Measurements from ENCODE around the gene AASDH.
"Not testable (repeated sequence)": the region's sequence is repeated elsewhere in the genome, so short reads cannot be mapped to it uniquely, and the experiment has no call there.

The AASDH gene

DNA sequence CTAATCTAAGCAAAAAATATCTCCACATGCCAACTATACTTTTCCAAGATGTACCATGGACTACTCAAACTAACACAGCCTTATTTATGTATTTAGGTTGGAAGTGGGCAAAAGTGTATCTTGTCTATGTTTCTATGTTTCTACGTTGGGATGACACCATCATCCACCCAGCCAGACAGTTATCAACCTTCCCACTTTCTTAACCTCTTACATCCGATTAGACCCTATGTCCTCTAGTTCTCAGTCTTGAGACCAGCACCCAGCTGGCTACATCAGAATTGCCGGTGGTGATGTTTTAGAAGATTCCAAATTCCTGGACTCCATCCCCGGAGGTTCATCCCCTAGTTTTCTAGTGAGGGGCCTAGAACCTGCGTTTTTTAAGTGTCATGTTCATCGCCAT is 1.0 kb upstream of the AASDH start:
- H3K9ac ChIP-seq (ENCODE audit: low read depth, low read length), result no peak overlapping the region
- no peak overlapping the region for H3K27ac ChIP-seq (ENCODE audit: low read depth, low read length)

DNA sequence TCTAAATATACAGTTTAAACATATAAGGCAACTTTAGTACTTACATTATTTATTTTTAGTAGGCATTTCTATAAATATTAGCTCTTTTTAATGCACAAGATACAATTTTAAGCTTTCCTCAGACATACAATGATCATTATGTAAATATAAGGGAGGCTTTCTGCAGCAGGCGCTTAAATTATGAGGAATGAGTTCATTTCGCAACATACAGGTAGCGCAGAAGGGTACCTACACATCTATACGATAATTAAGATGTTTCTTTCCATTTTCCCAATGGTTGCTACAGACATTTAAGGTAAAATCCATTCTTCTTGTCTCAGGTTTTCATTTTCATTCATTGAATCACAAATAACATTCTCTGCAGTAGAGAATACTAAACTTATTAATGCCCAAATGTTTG is 1.2 kb downstream of the AASDH start:
- Histone ChIP-seq H3K27ac (ENCODE audit: low read depth, low read length) (peak overlapping the region; percentile 21), H3K9me3 (ENCODE audit: control insufficient read depth, insufficient read depth, low read length) (no peaks in the 10 kb centered on the region), H3K27me3 (ENCODE audit: control insufficient read depth, insufficient read depth, low read length) (no peaks in the 10 kb centered on the region), H3K36me3 (ENCODE audit: control insufficient read depth, insufficient read depth, low read length) (0 out of 2 replicates have a peak, but pooled peaks cover 3% of the 10 kb centered on the region), H3K9ac (ENCODE audit: low read depth, low read length) (no peak overlapping the region), H3K4me3 (ENCODE audit: low read depth, low read length) (peak overlapping the region; percentile 42; the same call in 1 of the 2 replicates), H3K4me1 (ENCODE audit: control insufficient read depth, insufficient read depth, low read length) (peaks cover 8% of the 10 kb centered on the region; the same call in 1 of the 2 replicates)

More for the DNA sequence above, 1.0 kb upstream of the AASDH start:
- H3K9me3 ChIP-seq (ENCODE audit: control insufficient read depth, insufficient read depth, low read length), result no peaks in the 10 kb centered on the region
- peak overlapping the region; percentile 95 for H3K4me3 ChIP-seq (ENCODE audit: low read depth, low read length)
- peaks cover 15% of the 10 kb centered on the region for H3K36me3 ChIP-seq (ENCODE audit: control insufficient read depth, insufficient read depth, low read length)
- H3K4me1 ChIP-seq (ENCODE audit: control insufficient read depth, insufficient read depth, low read length), result peaks cover 8% of the 10 kb centered on the region; the same call in 1 of the 2 replicates
- no peaks in the 10 kb centered on the region for H3K27me3 ChIP-seq (ENCODE audit: control insufficient read depth, insufficient read depth, low read length)

DNA sequence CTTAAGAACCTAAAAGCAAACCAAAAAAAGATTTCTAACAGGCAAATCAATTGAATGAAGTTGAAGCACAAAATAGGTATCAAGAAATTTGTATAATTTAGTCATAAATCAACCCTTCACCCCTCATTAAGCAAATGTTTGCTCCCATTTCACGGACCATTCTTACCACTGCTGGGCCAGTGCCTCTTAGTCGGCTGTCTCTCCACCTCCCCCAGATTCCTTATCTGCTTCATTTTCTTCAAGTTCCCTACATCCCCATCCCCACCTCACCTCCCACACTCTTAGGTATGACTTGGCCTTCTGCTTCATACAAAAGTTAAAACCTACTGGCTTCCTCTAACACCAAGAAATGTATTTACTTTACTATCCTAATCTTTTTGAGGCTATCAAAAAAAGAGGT is 11.8 kb downstream of the AASDH start:
- Histone ChIP-seq H3K27ac (ENCODE audit: low read depth, low read length) (no peak overlapping the region), H3K9ac (ENCODE audit: low read depth, low read length) (no peak overlapping the region), H3K9me3 (ENCODE audit: control insufficient read depth, insufficient read depth, low read length) (no peaks in the 10 kb centered on the region), H3K36me3 (ENCODE audit: control insufficient read depth, insufficient read depth, low read length) (peaks cover 8% of the 10 kb centered on the region), H3K4me1 (ENCODE audit: control insufficient read depth, insufficient read depth, low read length) (no peaks in the 10 kb centered on the region), H3K4me3 (ENCODE audit: low read depth, low read length) (no peak overlapping the region), H3K27me3 (ENCODE audit: control insufficient read depth, insufficient read depth, low read length) (no peaks in the 10 kb centered on the region)

DNA sequence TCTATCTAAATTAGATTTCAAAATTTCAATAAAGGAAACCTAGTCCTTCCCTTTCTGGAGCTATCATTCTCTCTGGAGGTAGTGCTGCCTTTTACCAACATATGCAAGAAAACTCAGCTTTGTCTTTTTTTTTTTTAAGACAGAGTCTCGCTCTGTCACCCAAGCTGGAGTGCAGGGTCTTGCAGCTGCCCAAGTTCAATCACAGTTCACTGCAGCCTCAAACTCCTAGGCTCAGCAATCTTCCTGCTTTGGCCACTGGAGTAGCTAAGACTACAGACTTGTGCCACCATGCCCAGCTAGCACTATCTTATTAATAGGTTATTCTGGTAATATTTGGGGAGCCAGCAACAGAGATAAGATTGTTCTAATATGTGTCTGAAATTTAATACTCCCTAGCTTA is 12.3 kb downstream of the AASDH start:
- no peak overlapping the region for H3K27ac ChIP-seq (ENCODE audit: low read depth, low read length)
- H3K9me3 ChIP-seq (ENCODE audit: control insufficient read depth, insufficient read depth, low read length), result no peaks in the 10 kb centered on the region
- no peaks in the 10 kb centered on the region for H3K27me3 ChIP-seq (ENCODE audit: control insufficient read depth, insufficient read depth, low read length)
- H3K4me1 ChIP-seq (ENCODE audit: control insufficient read depth, insufficient read depth, low read length), result no peaks in the 10 kb centered on the region
- peaks cover 8% of the 10 kb centered on the region for H3K36me3 ChIP-seq (ENCODE audit: control insufficient read depth, insufficient read depth, low read length)
- H3K9ac ChIP-seq (ENCODE audit: low read depth, low read length), result no peak overlapping the region
- H3K4me3 ChIP-seq (ENCODE audit: low read depth, low read length), result no peak overlapping the region

DNA sequence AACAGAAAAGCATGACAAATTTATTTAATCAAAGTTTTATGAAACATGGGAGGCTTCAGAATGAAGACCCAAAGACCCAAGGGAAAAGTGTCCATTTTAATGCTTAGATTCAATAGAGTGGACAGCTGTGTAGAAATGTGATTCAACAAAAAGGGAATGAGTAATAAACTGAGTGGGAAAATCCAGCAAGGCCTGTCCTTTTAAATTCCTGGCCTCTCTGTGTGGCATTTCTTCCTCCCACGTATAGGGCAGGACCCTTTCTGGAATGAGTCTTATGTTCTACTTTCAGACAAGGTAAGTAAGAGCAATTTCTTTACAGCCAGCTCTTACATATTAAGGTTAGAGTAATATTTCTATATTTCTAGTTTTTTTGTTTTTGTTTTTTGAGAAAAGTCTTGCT is 14.5 kb downstream of the AASDH start:
- Histone ChIP-seq H3K27me3 (ENCODE audit: control insufficient read depth, insufficient read depth, low read length) (no peaks in the 10 kb centered on the region), H3K4me3 (ENCODE audit: low read depth, low read length) (no peak overlapping the region), H3K27ac (ENCODE audit: low read depth, low read length) (no peak overlapping the region), H3K9ac (ENCODE audit: low read depth, low read length) (no peak overlapping the region), H3K9me3 (ENCODE audit: control insufficient read depth, insufficient read depth, low read length) (no peaks in the 10 kb centered on the region), H3K4me1 (ENCODE audit: control insufficient read depth, insufficient read depth, low read length) (no peaks in the 10 kb centered on the region), H3K36me3 (ENCODE audit: control insufficient read depth, insufficient read depth, low read length) (peaks cover 11% of the 10 kb centered on the region)

DNA sequence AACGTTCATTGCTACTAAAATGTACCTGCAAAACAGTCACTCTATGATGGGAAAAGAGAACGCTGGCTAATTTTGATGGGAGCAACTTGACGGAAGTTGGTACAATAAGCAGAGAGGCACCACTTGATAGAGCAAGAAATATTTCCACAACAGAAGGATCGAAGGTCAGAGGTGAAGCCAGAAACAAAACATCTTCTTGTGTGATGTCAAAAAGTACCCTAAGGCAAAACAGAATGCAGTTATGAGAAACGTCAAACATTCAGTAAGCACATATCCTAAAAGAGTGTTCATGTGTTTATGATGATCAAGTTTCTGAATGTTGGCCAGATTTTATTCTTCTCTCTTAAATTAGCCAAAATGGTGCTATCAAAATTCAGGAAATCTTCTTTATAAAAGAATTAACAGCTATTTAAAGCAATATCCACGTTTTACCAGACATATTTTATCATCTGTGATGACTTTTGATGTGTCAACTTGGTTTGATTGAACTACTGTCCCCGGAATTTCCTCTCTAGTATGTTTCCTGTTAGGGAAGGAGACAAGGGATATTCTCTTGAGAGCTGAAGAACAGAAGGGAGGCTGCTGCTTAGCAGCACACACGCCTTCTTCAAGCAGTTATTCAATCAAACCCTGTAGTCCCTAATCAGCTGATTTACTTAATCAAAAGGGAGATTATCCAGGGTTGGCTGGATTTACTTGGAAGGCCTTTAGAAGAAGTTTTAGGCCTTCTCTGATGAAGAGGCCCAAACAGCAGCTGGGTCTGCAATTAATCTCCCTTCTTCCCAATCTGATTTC is 15.7 kb downstream of the AASDH start:
- Histone ChIP-seq H3K9ac (ENCODE audit: low read depth, low read length) (no peak overlapping the region), H3K4me1 (ENCODE audit: control insufficient read depth, insufficient read depth, low read length) (no peaks in the 10 kb centered on the region), H3K4me3 (ENCODE audit: low read depth, low read length) (no peak overlapping the region), H3K27ac (ENCODE audit: low read depth, low read length) (no peak overlapping the region), H3K36me3 (ENCODE audit: control insufficient read depth, insufficient read depth, low read length) (peaks cover 11% of the 10 kb centered on the region), H3K9me3 (ENCODE audit: control insufficient read depth, insufficient read depth, low read length) (no peaks in the 10 kb centered on the region), H3K27me3 (ENCODE audit: control insufficient read depth, insufficient read depth, low read length) (no peaks in the 10 kb centered on the region)

DNA sequence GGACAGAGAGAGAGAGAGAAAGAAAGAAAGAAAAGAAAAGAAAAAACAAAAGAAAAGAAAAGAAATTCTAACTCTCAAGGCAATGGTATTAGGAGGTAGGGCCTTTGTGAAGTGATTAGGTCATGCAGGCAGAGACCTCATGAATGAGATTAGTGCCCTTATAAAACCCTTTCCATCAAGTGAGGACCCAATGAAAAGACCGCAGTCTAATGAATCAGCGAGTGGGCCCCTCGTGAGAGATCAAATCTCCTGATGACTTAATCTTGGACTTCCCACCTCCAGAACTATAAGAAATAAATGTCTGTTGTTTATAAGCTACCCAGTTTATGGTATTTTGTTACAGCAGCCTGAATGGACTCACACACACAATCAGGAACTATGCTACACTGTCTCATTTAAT is 16.9 kb downstream of the AASDH start:
- Histone ChIP-seq H3K4me1 (ENCODE audit: control insufficient read depth, insufficient read depth, low read length) (no peaks in the 10 kb centered on the region), H3K9me3 (ENCODE audit: control insufficient read depth, insufficient read depth, low read length) (no peaks in the 10 kb centered on the region), H3K27me3 (ENCODE audit: control insufficient read depth, insufficient read depth, low read length) (no peaks in the 10 kb centered on the region), H3K27ac (ENCODE audit: low read depth, low read length) (no peak overlapping the region), H3K36me3 (ENCODE audit: control insufficient read depth, insufficient read depth, low read length) (peaks cover 11% of the 10 kb centered on the region), H3K9ac (ENCODE audit: low read depth, low read length) (no peak overlapping the region), H3K4me3 (ENCODE audit: low read depth, low read length) (no peak overlapping the region)

DNA sequence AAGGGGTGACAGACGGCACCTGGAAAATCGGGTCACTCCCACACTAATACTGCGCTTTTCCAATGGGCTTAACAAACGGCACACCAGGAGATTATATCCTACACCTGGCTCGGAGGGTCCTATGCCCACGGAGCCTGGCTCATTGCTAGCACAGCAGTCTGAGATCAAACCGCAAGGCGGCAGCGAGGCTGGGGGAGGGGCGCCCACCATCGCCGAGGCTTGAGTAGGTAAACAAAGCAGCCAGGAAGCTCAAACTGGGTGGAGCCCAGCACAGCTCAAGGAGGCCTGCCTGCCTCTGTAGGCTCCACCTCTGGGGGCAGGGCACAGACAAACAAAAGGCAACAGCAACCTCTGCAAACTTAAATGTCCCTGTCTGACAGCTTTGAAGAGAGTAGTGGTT is 24.3 kb downstream of the AASDH start:
- not testable (repeated sequence) for H3K9ac ChIP-seq (ENCODE audit: low read depth, low read length); H3K4me1 ChIP-seq (ENCODE audit: control insufficient read depth, insufficient read depth, low read length); H3K27ac ChIP-seq (ENCODE audit: low read depth, low read length); H3K4me3 ChIP-seq (ENCODE audit: low read depth, low read length); H3K36me3 ChIP-seq (ENCODE audit: control insufficient read depth, insufficient read depth, low read length); H3K27me3 ChIP-seq (ENCODE audit: control insufficient read depth, insufficient read depth, low read length)
- peaks cover 22% of the 10 kb centered on the region for H3K9me3 ChIP-seq (ENCODE audit: control insufficient read depth, insufficient read depth, low read length)

DNA sequence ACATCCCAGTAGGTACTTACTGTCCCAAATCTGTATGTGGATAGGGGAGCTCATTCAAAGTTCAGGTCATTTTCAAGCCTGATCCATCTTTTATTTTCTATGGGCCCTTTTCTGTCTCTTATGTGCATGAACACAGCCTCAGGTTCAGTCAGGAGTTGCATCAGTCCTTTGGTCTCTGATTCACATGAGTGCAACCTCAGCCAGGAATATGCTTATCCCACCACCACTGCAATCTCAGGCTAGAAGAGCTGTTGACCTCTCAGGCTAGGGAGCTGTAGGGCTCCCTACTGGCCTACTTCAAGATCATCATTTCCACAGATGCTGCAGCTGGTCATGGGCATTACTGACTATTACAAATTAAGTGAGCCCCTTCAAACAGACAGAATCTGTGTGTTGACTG is 27.2 kb downstream of the AASDH start:
- Histone ChIP-seq H3K4me3 (ENCODE audit: low read depth, low read length) (no peak overlapping the region), H3K36me3 (ENCODE audit: control insufficient read depth, insufficient read depth, low read length) (peaks cover 2% of the 10 kb centered on the region; the same call in 1 of the 2 replicates), H3K9me3 (ENCODE audit: control insufficient read depth, insufficient read depth, low read length) (peaks cover 22% of the 10 kb centered on the region), H3K4me1 (ENCODE audit: control insufficient read depth, insufficient read depth, low read length) (no peaks in the 10 kb centered on the region), H3K9ac (ENCODE audit: low read depth, low read length) (no peak overlapping the region), H3K27me3 (ENCODE audit: control insufficient read depth, insufficient read depth, low read length) (no peaks in the 10 kb centered on the region), H3K27ac (ENCODE audit: low read depth, low read length) (no peak overlapping the region)

DNA sequence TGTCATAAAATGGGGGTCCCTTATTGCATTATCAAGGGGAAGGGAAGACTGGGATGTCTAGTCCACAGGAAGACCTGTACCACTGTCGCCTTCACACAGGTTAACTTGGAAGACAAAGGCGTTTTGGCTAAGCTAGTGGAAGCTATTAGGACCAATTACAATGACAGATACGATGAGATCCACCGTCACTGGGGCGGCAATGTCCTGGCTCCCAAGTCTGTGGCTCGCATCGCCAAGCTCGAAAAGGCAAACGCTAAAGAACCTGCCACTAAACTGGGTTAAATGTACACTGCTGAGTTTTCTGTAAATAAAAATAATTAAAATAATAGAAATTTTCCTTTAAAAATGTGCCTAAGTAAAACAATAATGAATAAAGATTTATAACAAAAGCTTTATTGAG is 30.6 kb downstream of the AASDH start:
- Histone ChIP-seq H3K4me1 (ENCODE audit: control insufficient read depth, insufficient read depth, low read length) (no peaks in the 10 kb centered on the region), H3K27me3 (ENCODE audit: control insufficient read depth, insufficient read depth, low read length) (no peaks in the 10 kb centered on the region), H3K9me3 (ENCODE audit: control insufficient read depth, insufficient read depth, low read length) (peaks cover 5% of the 10 kb centered on the region), H3K36me3 (ENCODE audit: control insufficient read depth, insufficient read depth, low read length) (peaks cover 6% of the 10 kb centered on the region; the same call in 1 of the 2 replicates), H3K9ac (ENCODE audit: low read depth, low read length) (no peak overlapping the region), H3K27ac (ENCODE audit: low read depth, low read length) (no peak overlapping the region), H3K4me3 (ENCODE audit: low read depth, low read length) (no peak overlapping the region)

DNA sequence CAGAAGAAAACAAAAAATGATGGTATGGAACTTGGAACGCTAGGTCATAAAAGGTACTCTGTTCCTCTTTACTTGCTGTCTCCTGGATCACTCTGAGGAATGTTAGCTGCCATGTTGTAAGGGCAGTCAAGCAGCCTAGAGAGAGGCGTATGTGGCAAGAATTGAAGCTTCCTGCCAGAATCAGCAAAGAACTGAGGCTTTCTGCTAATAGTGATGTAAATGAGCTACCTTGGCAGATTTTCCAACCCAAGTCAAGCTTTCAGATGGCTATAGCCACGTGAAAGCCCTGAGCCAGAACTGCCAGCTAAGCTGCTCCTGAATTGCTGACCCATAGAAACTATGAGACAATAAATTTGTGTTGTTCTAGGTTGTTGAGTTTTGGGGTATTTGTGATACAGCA is 38.7 kb downstream of the AASDH start:
- Histone ChIP-seq H3K27me3 (ENCODE audit: control insufficient read depth, insufficient read depth, low read length) (no peaks in the 10 kb centered on the region), H3K9ac (ENCODE audit: low read depth, low read length) (no peak overlapping the region), H3K27ac (ENCODE audit: low read depth, low read length) (no peak overlapping the region), H3K4me1 (ENCODE audit: control insufficient read depth, insufficient read depth, low read length) (no peaks in the 10 kb centered on the region), H3K9me3 (ENCODE audit: control insufficient read depth, insufficient read depth, low read length) (no peaks in the 10 kb centered on the region), H3K36me3 (ENCODE audit: control insufficient read depth, insufficient read depth, low read length) (peaks cover 11% of the 10 kb centered on the region; the same call in 1 of the 2 replicates), H3K4me3 (ENCODE audit: low read depth, low read length) (no peak overlapping the region)
